ENCODE measurements around the gene EFCAB9.

DNA sequence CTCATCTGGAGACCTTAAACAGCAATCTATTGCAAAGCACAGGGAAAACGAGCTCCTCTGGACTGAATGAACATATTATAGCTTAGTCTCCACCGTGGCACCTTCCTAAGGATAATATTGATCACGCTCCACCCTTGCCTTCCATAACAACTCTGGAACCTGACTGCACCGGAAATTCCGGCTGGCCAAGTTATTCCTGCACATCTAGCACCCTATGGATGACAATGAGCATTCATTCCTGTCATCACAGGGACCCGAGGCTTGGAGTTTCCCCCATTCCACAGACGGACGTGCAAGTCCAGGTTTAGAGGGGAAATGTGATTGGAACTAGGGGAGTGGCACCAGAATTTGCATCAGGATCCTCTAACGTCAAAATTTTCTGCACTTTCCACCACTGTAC, 33.5 kb upstream of the EFCAB9 start:
- no peak for TF ChIP-seq EZH2 (IDR thresholded peaks at IDR 0.05; ENCODE audit: insufficient read depth, poor library complexity, severe bottlenecking)
- TF ChIP-seq EZH2phosphoT487 (IDR thresholded peaks at IDR 0.05; ENCODE audit: insufficient read depth, low read depth), result no peak

All from GM23248 (cell line).